Right lobe of liver (tissue), 4 donors: ENCODE data around the gene KBTBD13.

ENCODE experiments used
- POLR2A ChIP-seq: fragments of 450-650 bp; IDR thresholded peaks from one replicate; pipeline ENCODE4 v1.6.1; 2017; ENCODE audit warnings: antibody characterized with exemption, mild to moderate bottlenecking
- TF ChIP-seq, protein P1 (sequence below), 4 donors: fragments of 200-600 bp in 3 of 4; fragments of 450-650 bp in 1 of 4; IDR thresholded peaks; one replicate each; pipeline versions ENCODE4 v1.5.1 to v1.8.0; 2016 to 2022; ENCODE audit warnings: antibody characterized with exemption in 4 of 4, mild to moderate bottlenecking in 2 of 4
- donor health status: DM: no; HTN: no; CAD: no.
- donor health status: DM: no; HTN: no; CAD: no.
- donor health status: DM: no; HTN: yes; CAD: no.

- TF ChIP-seq, protein P1, sequence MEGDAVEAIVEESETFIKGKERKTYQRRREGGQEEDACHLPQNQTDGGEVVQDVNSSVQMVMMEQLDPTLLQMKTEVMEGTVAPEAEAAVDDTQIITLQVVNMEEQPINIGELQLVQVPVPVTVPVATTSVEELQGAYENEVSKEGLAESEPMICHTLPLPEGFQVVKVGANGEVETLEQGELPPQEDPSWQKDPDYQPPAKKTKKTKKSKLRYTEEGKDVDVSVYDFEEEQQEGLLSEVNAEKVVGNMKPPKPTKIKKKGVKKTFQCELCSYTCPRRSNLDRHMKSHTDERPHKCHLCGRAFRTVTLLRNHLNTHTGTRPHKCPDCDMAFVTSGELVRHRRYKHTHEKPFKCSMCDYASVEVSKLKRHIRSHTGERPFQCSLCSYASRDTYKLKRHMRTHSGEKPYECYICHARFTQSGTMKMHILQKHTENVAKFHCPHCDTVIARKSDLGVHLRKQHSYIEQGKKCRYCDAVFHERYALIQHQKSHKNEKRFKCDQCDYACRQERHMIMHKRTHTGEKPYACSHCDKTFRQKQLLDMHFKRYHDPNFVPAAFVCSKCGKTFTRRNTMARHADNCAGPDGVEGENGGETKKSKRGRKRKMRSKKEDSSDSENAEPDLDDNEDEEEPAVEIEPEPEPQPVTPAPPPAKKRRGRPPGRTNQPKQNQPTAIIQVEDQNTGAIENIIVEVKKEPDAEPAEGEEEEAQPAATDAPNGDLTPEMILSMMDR (IDR thresholded peaks at IDR 0.05), result no peak
- no peak for TF ChIP-seq POLR2A
Observed at GRCh38 chr15:65060641-65061397, 15.7 kb upstream of the KBTBD13 start.
